Measurements from ENCODE around the gene PLET1. TPM values are rescaled to one million over a fixed set of nuclear protein-coding genes. Genes with fewer than 3 reads are reported as not detected.
A peak's percentile ranks its signal among the peaks of the same experiment; 100 is the strongest.

PLET1 gene
- total and polyA plus RNA-seq, 2 experiments from 2014 or later: not detected

DNA sequence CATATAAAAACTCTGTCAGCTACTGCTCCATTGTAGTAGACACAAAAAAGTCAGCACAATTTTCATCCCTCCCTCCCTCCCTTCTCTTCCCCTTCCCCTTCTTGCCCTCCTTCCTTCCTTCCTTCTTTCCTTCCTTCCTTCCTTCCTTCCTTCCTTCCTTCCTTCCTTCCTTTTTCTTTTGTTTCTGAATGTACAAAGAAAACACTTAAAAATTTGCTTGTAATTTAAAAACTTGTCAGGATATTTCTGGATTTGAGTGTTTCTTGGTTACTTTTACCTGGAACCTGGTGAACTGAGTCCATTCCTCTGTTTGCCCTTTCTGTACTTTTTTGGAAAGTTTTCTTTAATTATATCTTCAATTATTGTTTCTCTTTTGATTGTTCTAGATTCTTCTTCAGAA lies 31.5 kb upstream of the PLET1 start:
- H3K9me3 ChIP-seq (ENCODE audit: low read depth): no peaks in the 10 kb centered on the region
- TF ChIP-seq, protein P1, sequence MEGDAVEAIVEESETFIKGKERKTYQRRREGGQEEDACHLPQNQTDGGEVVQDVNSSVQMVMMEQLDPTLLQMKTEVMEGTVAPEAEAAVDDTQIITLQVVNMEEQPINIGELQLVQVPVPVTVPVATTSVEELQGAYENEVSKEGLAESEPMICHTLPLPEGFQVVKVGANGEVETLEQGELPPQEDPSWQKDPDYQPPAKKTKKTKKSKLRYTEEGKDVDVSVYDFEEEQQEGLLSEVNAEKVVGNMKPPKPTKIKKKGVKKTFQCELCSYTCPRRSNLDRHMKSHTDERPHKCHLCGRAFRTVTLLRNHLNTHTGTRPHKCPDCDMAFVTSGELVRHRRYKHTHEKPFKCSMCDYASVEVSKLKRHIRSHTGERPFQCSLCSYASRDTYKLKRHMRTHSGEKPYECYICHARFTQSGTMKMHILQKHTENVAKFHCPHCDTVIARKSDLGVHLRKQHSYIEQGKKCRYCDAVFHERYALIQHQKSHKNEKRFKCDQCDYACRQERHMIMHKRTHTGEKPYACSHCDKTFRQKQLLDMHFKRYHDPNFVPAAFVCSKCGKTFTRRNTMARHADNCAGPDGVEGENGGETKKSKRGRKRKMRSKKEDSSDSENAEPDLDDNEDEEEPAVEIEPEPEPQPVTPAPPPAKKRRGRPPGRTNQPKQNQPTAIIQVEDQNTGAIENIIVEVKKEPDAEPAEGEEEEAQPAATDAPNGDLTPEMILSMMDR (IDR thresholded peaks at IDR 0.05; ENCODE audit: low read depth, low read length): no peak
- H3K36me3 ChIP-seq: no peaks in the 10 kb centered on the region
- peaks cover 19% of the 10 kb centered on the region for H3K4me1 ChIP-seq (ENCODE audit: low read depth)
- no peak for DNase-seq (ENCODE audit: low read depth in 1 of 2, low spot score in 1 of 2)
- no peak overlapping the region for H3K27ac ChIP-seq
- H3K4me3 ChIP-seq: no peak overlapping the region
- peaks cover 5% of the 10 kb centered on the region for H3K27me3 ChIP-seq

DNA sequence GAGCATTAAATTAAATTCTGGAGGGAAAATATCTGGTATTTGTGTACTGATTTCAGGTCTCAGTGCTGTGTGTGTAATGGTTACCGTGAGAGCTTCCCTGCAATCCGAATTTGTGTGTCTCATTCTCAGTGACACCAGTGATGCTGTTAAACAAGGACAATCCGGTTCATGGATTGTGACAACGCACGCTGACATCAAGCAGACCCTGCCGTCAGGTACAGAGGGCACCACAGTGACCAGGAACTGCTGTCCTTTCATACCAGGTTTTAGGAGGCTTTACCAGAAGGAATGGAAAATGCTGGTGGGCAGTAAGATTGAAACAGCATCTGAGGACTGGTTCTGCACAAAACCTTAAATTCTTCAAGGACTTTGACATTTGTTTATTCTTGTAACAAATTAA lies 30.5 kb upstream of the PLET1 start:
- Histone ChIP-seq H3K27ac (no peak overlapping the region), H3K4me1 (ENCODE audit: low read depth) (peaks cover 19% of the 10 kb centered on the region), H3K4me3 (no peak overlapping the region), H3K9me3 (ENCODE audit: low read depth) (no peaks in the 10 kb centered on the region), H3K36me3 (no peaks in the 10 kb centered on the region), H3K27me3 (peaks cover 5% of the 10 kb centered on the region)
- TF ChIP-seq, protein P1 (IDR thresholded peaks at IDR 0.05; ENCODE audit: low read depth, low read length): no peak
- no peak for DNase-seq (ENCODE audit: low read depth in 1 of 2, low spot score in 1 of 2)

DNA sequence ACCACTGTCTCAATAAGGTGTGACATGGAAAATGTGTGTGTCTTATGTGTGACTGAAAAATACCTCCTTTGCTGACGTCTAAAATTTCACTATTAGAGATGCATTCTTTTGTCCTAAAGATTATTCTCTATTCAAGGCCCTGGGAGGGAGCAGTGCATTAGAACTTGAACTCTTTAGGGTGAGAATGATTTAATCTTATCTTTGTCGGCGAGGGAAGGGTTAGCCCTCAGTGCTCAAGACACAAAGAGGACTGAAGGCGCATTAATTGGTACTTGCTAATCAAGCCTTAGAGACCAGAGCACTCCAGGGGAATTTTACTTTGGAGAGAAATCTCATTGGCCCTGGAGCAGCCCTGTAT lies 29.8 kb upstream of the PLET1 start:
- H3K36me3 ChIP-seq: no peaks in the 10 kb centered on the region
- H3K27me3 ChIP-seq: peaks cover 5% of the 10 kb centered on the region
- H3K9me3 ChIP-seq (ENCODE audit: low read depth): no peaks in the 10 kb centered on the region
- H3K4me1 ChIP-seq (ENCODE audit: low read depth): peaks cover 19% of the 10 kb centered on the region
- H3K4me3 ChIP-seq: peak overlapping the region; percentile 42
- TF ChIP-seq, protein P1 (IDR thresholded peaks at IDR 0.05; ENCODE audit: low read depth, low read length): no peak
- peak in 1 of 2 donors; percentile 6 for DNase-seq (ENCODE audit: low read depth in 1 of 2, low spot score in 1 of 2)
- H3K27ac ChIP-seq: no peak overlapping the region

DNA sequence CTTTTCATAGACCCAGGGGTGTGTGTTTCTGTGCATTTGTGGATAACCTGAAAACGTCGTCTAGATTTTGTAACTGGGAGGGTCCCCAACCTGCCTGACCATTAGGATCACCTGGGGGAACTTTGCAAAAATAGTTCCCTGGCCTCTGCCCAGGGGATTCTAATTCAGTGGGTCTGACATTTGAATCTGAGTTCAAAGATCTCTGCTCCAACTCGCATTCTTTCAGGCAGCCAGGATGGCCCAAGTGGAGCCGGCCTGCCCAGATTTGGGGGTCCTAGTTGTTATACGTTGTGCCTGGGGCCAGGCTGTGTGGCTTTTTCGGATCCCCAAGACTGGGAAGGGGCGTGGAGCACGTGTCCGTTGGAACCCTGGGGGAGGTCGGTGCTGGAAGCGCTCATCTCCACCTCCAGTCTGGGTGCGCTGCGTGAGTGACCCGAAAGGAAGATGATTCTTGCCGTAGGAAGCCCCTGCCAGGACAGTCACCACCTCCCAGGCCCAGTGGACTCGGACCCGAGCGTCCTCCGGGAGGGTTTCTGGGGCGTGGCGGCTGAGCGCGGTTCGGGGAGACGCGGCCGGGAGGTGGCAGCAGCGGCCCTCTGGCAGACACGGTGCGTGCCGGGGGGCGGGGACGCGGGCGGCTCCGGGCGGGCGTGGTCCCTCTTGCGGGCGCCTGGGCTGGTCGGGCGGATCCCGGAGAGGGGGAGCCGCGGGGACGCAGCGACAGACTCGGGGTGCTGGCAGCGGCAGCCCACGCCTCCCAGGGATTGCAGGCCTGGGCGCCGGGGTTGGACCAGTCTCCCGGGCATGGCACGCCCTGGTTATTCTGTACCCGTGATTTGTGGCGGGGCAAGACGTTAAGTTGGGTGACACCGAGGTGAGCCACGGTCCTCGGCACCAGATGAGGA lies 29.2 kb upstream of the PLET1 start:
- Histone ChIP-seq H3K4me1 (ENCODE audit: low read depth) (peaks cover 19% of the 10 kb centered on the region), H3K9me3 (ENCODE audit: low read depth) (no peaks in the 10 kb centered on the region), H3K36me3 (no peaks in the 10 kb centered on the region), H3K27ac (no peak overlapping the region), H3K27me3 (peaks cover 5% of the 10 kb centered on the region), H3K4me3 (peak overlapping the region; percentile 42)
- TF ChIP-seq, protein P1 (IDR thresholded peaks at IDR 0.05; ENCODE audit: low read depth, low read length): peak; percentile 76
- DNase-seq (ENCODE audit: low read depth in 1 of 2, low spot score in 1 of 2): peak; percentile 69 to 85

DNA sequence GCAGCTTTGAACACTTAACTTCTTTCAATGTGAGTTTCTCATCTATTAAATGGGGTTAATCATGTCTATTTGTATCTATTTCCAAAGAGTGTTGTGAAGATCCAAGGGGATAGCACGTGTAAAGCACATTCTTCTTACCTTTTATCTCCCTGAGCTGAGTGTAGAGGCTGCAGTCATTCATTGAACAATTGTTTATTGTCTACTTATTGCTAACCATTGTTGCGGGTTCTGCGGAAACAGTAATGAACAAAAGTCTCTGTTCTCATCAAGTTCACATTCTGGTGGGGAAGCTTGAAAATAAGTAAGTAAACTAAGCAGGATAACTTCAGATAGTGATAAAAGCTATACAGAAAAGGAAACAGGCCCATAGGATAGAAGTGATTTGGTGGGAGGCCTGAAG lies 27.4 kb upstream of the PLET1 start:
- no peaks in the 10 kb centered on the region for H3K36me3 ChIP-seq
- TF ChIP-seq, protein P1 (IDR thresholded peaks at IDR 0.05; ENCODE audit: low read depth, low read length): no peak
- no peaks in the 10 kb centered on the region for H3K9me3 ChIP-seq (ENCODE audit: low read depth)
- H3K4me1 ChIP-seq (ENCODE audit: low read depth): peaks cover 17% of the 10 kb centered on the region
- no peak for DNase-seq (ENCODE audit: low read depth in 1 of 2, low spot score in 1 of 2)
- peaks cover 5% of the 10 kb centered on the region for H3K27me3 ChIP-seq
- H3K4me3 ChIP-seq: no peak overlapping the region
- no peak overlapping the region for H3K27ac ChIP-seq

Measured in cardiac muscle cell (in vitro differentiated cells and primary cell).